Lower leg skin (tissue), 4 donors: ENCODE data around the gene SSRP1. TPM values are rescaled to one million over a fixed set of nuclear protein-coding genes. Genes with fewer than 3 reads are reported as not detected.
A peak's percentile ranks its signal among the peaks of the same experiment; 100 is the strongest.

Source experiments
- DNase-seq, 2 donors: peaks; one replicate each; pipeline ENCODE4 v3.0.0-alpha.2; 2019; ENCODE audit warnings: low spot score in 2 of 2
- H3K4me3 ChIP-seq: fragments of 200-600 bp; sonication (generic); 2 replicates; pipeline ENCODE4 v1.5.1; 2017; ENCODE audit warnings: mild to moderate bottlenecking, low read depth; ENCODE audit not compliant: poor library complexity, severe bottlenecking
- CTCF ChIP-seq, 3 donors: fragments of 450-650 bp; IDR thresholded peaks; one replicate each; pipeline ENCODE4 v1.5.1; 2016; ENCODE audit warnings: antibody characterized with exemption in 3 of 3, mild to moderate bottlenecking in 3 of 3, moderate library complexity in 2 of 3
- POLR2A ChIP-seq, 2 donors: fragments of 450-650 bp; IDR thresholded peaks; one replicate each; pipeline ENCODE4 v1.6.1; 2016 to 2017; ENCODE audit warnings: antibody characterized with exemption in 2 of 2, mild to moderate bottlenecking in 1 of 2, moderate library complexity in 1 of 2
- WGBS, 2 donors: methylation state at CpG; one replicate each; pipeline ENCODE4 v1.1.5; 2018; 5-methylcytosine and 5-hydroxymethylcytosine counted together
- intact Hi-C: fragments of 100-400 bp; cut with DNase I; formaldehyde crosslinking; loops from one replicate; pipeline ENCODE4 v1.15.0; 2023; ENCODE audit warnings: low total_unique reads
- total RNA-seq, 4 donors: library from RNA; depleted of rRNA; stranded (reverse); fragments of >200 nt; gene quantifications; one replicate each; pipeline ENCODE4 v1.1.0, GENCODE V29; 2016

The SSRP1 gene
- total RNA-seq, 4 donors from 2014 or later: 66.1 to 76.1 (median 74.6) TPM

GRCh38 chr11:57310630-57311086 is 25.0 kb downstream of the SSRP1 start:
- intact Hi-C loops: no loop called here
- DNase-seq: peak in 1 of 2 donors; percentile 73
- 21 to 29% methylated on average over 6 of the region's 6 CpGs for WGBS, 2 donors
- peak overlapping the region; percentile 6 for H3K4me3 ChIP-seq
- TF ChIP-seq CTCF (IDR thresholded peaks at IDR 0.05): no peak
- TF ChIP-seq POLR2A (IDR thresholded peaks at IDR 0.05): no peak

DNA sequence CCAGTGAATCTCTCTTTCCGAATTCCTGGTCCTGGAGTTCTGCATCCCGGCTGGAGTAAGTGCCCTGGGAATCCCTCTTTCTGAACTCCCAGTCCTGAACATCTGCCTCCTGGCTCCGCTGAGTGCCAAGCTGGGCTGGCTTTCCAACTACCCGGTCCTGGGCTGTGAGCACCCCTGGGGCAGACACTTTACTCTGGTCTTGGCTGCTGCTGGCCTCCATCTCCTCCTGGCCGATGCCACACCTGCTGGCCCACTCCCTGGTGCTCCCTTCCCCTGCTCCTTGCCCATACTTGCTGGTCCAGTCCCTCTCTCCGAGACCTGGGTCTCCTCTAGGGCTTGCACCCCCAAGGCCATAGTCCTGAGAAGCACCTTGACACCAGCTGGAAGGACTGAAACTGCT is 25.6 kb downstream of the SSRP1 start:
- 34 to 48% methylated on average over 6 of the region's 6 CpGs for WGBS, 2 donors
- TF ChIP-seq CTCF (IDR thresholded peaks at IDR 0.05) (no peak), POLR2A (IDR thresholded peaks at IDR 0.05) (no peak)
- DNase-seq: peak in 1 of 2 donors; percentile 85
- intact Hi-C loops: no loop called here
- no peak overlapping the region for H3K4me3 ChIP-seq

DNA sequence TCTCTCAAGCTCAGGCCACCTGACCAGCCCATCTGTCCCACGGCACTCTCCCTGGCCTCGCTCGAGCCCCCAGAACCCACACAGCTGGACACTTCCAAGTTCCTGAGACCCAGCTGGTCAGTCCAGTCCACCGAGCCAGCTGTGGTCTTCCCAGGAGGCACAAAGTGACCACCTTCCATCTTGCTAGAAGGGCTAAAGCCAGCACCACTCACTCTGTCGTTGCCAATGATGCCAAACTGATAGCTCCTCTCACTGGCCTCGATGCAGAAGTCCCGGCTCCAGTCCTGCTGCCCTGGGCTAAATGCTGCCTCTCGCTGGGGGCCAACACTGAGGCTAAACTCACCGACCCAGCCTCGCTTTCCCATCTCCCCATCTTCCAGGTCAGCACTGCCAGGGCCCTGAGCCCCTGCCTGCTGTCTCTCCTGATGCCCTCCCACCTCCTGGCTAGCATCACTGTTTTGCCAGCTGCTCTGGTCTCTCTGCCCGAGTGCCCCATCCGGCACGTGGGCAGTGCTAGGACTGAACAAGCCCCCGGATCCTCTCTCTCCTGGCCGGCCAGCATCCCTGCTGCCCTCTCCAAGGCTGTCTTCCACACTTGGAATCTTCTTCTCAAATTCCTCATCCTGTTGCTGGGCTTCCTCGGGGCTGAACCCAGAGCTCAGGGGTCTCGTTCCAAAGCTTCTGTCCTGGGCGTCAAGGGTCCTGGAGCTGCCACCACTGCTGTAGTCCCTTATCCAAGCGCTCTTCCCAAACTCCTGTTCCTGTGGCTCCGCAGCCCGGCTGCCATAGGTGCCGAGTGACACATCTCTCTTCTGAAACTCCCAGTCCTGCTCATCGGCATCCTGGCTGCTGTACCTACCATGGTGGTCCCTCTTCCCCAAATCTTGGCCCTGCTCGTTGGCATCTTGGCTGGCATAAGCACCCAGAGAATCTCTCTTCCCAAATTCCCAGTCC is 26.3 kb downstream of the SSRP1 start:
- 79% methylated on average over 24 of the region's 24 CpGs for WGBS, 2 donors
- peak; percentile 14 to 85 for DNase-seq
- intact Hi-C loops: no loop called here
- no peak overlapping the region for H3K4me3 ChIP-seq
- TF ChIP-seq POLR2A (IDR thresholded peaks at IDR 0.05) (no peak), CTCF (IDR thresholded peaks at IDR 0.05) (no peak)

- no peak overlapping the region for H3K4me3 ChIP-seq
- intact Hi-C loops: no loop called here
- DNase-seq: peak in 1 of 2 donors; percentile 87
- TF ChIP-seq CTCF (IDR thresholded peaks at IDR 0.05) (no peak), POLR2A (IDR thresholded peaks at IDR 0.05) (no peak)
- WGBS, 2 donors: 80 to 83% methylated on average over 10 of the region's 10 CpGs
Measured at GRCh38 chr11:57308426-57309060, 27.1 kb downstream of the SSRP1 start.

GRCh38 chr11:57307666-57308270 is 27.9 kb downstream of the SSRP1 start:
- 50 to 59% methylated on average over 7 of the region's 7 CpGs for WGBS, 2 donors
- H3K4me3 ChIP-seq: no peak overlapping the region
- no peak for DNase-seq
- no peak for TF ChIP-seq CTCF (IDR thresholded peaks at IDR 0.05)
- TF ChIP-seq POLR2A (IDR thresholded peaks at IDR 0.05): no peak
- intact Hi-C loops: no loop called here
